ENCODE measurements around the gene SCRT2. TPM values are rescaled to one million over a fixed set of nuclear protein-coding genes. Genes with fewer than 3 reads are reported as not detected.

The SCRT2 gene
- total RNA-seq, 1 experiment from 2014 or later: not detected

DNA sequence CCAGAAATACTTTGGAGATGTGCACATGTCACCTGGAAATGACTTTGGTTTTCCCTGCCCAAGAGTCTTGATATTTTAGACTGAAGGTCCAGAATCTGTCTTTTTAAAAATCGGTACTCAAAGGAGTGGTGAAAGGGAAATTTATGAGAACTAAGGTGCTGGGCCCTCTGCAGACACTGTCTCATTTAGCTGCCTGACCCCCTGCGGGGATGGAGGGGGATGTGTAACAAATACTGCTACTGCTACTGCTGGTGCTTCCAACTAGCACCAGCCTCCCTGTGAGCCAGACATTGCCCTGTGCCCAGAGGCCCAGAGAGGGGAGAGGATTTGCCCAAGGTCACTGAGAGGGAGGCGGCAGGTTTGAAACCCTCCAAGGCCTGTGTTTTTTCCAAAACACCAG, 7.0 kb downstream of the SCRT2 start:
- H2BK120ac ChIP-seq (ENCODE audit: low read depth, low read length, poor library complexity, severe bottlenecking): no peak overlapping the region
- no peak overlapping the region for H3K23ac ChIP-seq (ENCODE audit: insufficient read length, low read depth, low read length)
- no peak overlapping the region for H2BK12ac ChIP-seq (ENCODE audit: insufficient read length, low read depth, low read length)
- TF ChIP-seq, protein P1, sequence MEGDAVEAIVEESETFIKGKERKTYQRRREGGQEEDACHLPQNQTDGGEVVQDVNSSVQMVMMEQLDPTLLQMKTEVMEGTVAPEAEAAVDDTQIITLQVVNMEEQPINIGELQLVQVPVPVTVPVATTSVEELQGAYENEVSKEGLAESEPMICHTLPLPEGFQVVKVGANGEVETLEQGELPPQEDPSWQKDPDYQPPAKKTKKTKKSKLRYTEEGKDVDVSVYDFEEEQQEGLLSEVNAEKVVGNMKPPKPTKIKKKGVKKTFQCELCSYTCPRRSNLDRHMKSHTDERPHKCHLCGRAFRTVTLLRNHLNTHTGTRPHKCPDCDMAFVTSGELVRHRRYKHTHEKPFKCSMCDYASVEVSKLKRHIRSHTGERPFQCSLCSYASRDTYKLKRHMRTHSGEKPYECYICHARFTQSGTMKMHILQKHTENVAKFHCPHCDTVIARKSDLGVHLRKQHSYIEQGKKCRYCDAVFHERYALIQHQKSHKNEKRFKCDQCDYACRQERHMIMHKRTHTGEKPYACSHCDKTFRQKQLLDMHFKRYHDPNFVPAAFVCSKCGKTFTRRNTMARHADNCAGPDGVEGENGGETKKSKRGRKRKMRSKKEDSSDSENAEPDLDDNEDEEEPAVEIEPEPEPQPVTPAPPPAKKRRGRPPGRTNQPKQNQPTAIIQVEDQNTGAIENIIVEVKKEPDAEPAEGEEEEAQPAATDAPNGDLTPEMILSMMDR (conservative IDR thresholded peaks at IDR 0.05): no peak
- H3K56ac ChIP-seq (ENCODE audit: insufficient read length, low read depth, low read length): no peak overlapping the region
- H4K5ac ChIP-seq (ENCODE audit: insufficient read length, low read depth, low read length): no peak overlapping the region
- no peak overlapping the region for H2BK20ac ChIP-seq (ENCODE audit: low read depth, low read length, poor library complexity, severe bottlenecking)
- no peak overlapping the region for H3T11ph ChIP-seq (ENCODE audit: low read length)
- H3K4me1 ChIP-seq (ENCODE audit: insufficient read depth, low read length): peaks cover 7% of the 10 kb centered on the region
- H2AFZ ChIP-seq (ENCODE audit: low read length): no peak overlapping the region
- no peak overlapping the region for H2BK15ac ChIP-seq (ENCODE audit: low read depth, low read length)
- H3K27me3 ChIP-seq (ENCODE audit: insufficient read depth, low read length): no peaks in the 10 kb centered on the region
- H3K79me2 ChIP-seq (ENCODE audit: insufficient read depth, low read length): no peaks in the 10 kb centered on the region
- no peak overlapping the region for H4K8ac ChIP-seq (replicated peaks; ENCODE audit: insufficient read length, low read depth, low read length)
- no peak for DNase-seq
- H3K14ac ChIP-seq (ENCODE audit: insufficient read depth, low read length): no peak overlapping the region
- no peaks in the 10 kb centered on the region for H4K20me1 ChIP-seq (ENCODE audit: control insufficient read depth, insufficient read depth, insufficient read length)
- no peaks in the 10 kb centered on the region; a peak in 1 of 7 replicates for H3K36me3 Mint-ChIP-seq (ENCODE audit: insufficient read depth in 1 of 3, low read depth in 3 of 3)
- no peaks in the 10 kb centered on the region for H3K79me1 ChIP-seq (ENCODE audit: insufficient read depth, low read depth, low read length, poor library complexity, severe bottlenecking)
- no peak overlapping the region for H3K27ac ChIP-seq (ENCODE audit: insufficient read length, low read depth, low read length)
- peak overlapping the region in 1 of 3 experiments; percentile 73; a peak in 1 of 7 replicates for H3K27ac Mint-ChIP-seq
- no peaks in the 10 kb centered on the region for H3K23me2 ChIP-seq (ENCODE audit: insufficient read length, low read depth, low read length, poor library complexity, severe bottlenecking)
- H3K18ac ChIP-seq (ENCODE audit: insufficient read length, low read depth, low read length): no peak overlapping the region
- H3K9me3 ChIP-seq (ENCODE audit: control insufficient read depth, low read depth, low read length): no peaks in the 10 kb centered on the region
- WGBS (ENCODE audit: extremely low coverage, insufficient read length, low lambda C conversion rate): no CpG with 5 or more reads among the region's 3 CpGs
- no peaks in the 10 kb centered on the region; a peak in 1 of 5 replicates for H3K9me3 Mint-ChIP-seq
- H3K4me1 Mint-ChIP-seq: peaks cover 28 to 70% of the 10 kb centered on the region in 2 experiments
- H2BK5ac ChIP-seq (ENCODE audit: insufficient read length, low read length): no peak overlapping the region
- no peak overlapping the region; a peak in 1 of 5 replicates for H3K4me3 Mint-ChIP-seq
- no peak overlapping the region for H3K4me2 ChIP-seq (ENCODE audit: insufficient read depth, insufficient read length, low read length)
- no peak overlapping the region for H4K91ac ChIP-seq (ENCODE audit: insufficient read length, low read depth, low read length)
- no peak overlapping the region for H3K9ac ChIP-seq (ENCODE audit: extremely low read depth, insufficient read length, low read length)
- H2AK5ac ChIP-seq (ENCODE audit: insufficient read length, low read length): no peak overlapping the region
- no peak overlapping the region for H3K4ac ChIP-seq (ENCODE audit: low read depth, low read length)
- peaks cover 18% of the 10 kb centered on the region for H3K27me3 Mint-ChIP-seq (ENCODE audit: low read depth)

Data from H9 (cell line).